Aorta (tissue), 5 donors: ENCODE results near the gene RAB39A. TPM values are rescaled to one million over a fixed set of nuclear protein-coding genes. Genes with fewer than 3 reads are reported as not detected.
A peak's percentile ranks its signal among the peaks of the same experiment; 100 is the strongest.

Experiments
- ATAC-seq: fragments of 200-7000 bp; cut with Tn5 transposase; one replicate; pipeline ENCODE4 v1.9.1; 2022; ENCODE audit warnings: moderate library complexity; ENCODE audit not compliant: low FRiP score
- DNase-seq, 2 donors: peaks; one replicate each; pipeline ENCODE4 v3.0.0-alpha.2; 2020
- H3K27ac ChIP-seq, 2 donors: one replicate each; pipeline ENCODE4 v1.5.1; 2013; ENCODE audit warnings: low read length in 2 of 2, mild to moderate bottlenecking in 2 of 2, moderate library complexity in 2 of 2, control low read depth in 1 of 2, inconsistent platforms in 1 of 2, low read depth in 1 of 2
- H3K27me3 ChIP-seq, 2 donors: one replicate each; pipeline ENCODE4 v1.6.1; 2013; ENCODE audit warnings: control low read depth in 1 of 2, low read length in 1 of 2, mild to moderate bottlenecking in 1 of 2, moderate library complexity in 1 of 2; ENCODE audit not compliant: insufficient read depth in 2 of 2, control insufficient read depth in 1 of 2
- H3K36me3 ChIP-seq, 2 donors: one replicate each; pipeline ENCODE4 v1.6.1; 2013; ENCODE audit warnings: control low read depth in 1 of 2, low read length in 1 of 2, mild to moderate bottlenecking in 1 of 2; ENCODE audit not compliant: insufficient read depth in 2 of 2, control insufficient read depth in 1 of 2
- H3K4me1 ChIP-seq, 2 donors: one replicate each; pipeline ENCODE4 v1.6.1; 2013; ENCODE audit warnings: low read length in 2 of 2, control low read depth in 1 of 2, mild to moderate bottlenecking in 1 of 2, moderate library complexity in 1 of 2; ENCODE audit not compliant: insufficient read depth in 2 of 2, control insufficient read depth in 1 of 2
- H3K4me3 ChIP-seq, 2 donors: one replicate each; pipeline ENCODE4 v1.5.1; 2013; ENCODE audit warnings: low read length in 2 of 2, control low read depth in 1 of 2, mild to moderate bottlenecking in 1 of 2
- H3K9me3 ChIP-seq: one replicate; pipeline ENCODE4 v1.6.1; 2013; ENCODE audit warnings: mild to moderate bottlenecking, low read length; ENCODE audit not compliant: control insufficient read depth
- WGBS, 2 donors: extraction: QIAGEN DNeasy Blood & Tissue Kit; methylation state at CpG; one replicate each; pipeline ENCODE4 v1.1.7; 2013; 5-methylcytosine and 5-hydroxymethylcytosine counted together
- intact Hi-C, 2 donors: fragments of 100-400 bp; cut with DNase I; formaldehyde crosslinking; loops; one replicate each; pipeline versions ENCODE4 v1.14.2 to v1.15.0; 2022
- polyA plus RNA-seq, 2 donors: library from polyadenylated mRNA; stranded (reverse); fragments of 200-250 nt; gene quantifications; one replicate each; pipeline ENCODE4 v1.2.3, GENCODE V29; 2013
- total RNA-seq, 2 donors: library from RNA; stranded (reverse); fragmentation: NEBNext Ultra II Directional; extraction: Animal tissue kit (Norgen Biotek cat#: 25700); gene quantifications; one replicate each; pipeline ENCODE4 v1.2.1, GENCODE V29; 2021
- donor health status: healthy with polysubstance abuse.
- donor health status: Bipolar disorder and iron deficiency.
- donor health status: DM: no; HTN: no; CAD: no.
- donor health status: DM: no; HTN: no; CAD: no.
- donor health status: DM: yes; HTN: yes; CAD: no.

RAB39A gene
- total and polyA plus RNA-seq, 4 donors = 2.0 to 3.8 (median 2.5) TPM; not detected in 1

GRCh38 chr11:108007819-108008218, 79.6 kb downstream of the RAB39A start:
- H3K27me3 ChIP-seq = no peaks in the 10 kb centered on the region
- intact Hi-C loops = loop anchor here in 1 of 2 donors (5.0 kb wide), 1 partner anchor 214 kb away; the partner anchor contains the start of genes ATM and NPAT
- H3K4me1 ChIP-seq = no peaks in the 10 kb centered on the region
- H3K27ac ChIP-seq = no peak overlapping the region
- no peak for DNase-seq
- no peak overlapping the region for H3K4me3 ChIP-seq
- WGBS, 2 donors = 95 to 96% methylated on average over 18 of the region's 18 CpGs
- no peak for ATAC-seq
- no peaks in the 10 kb centered on the region for H3K36me3 ChIP-seq
- no peaks in the 10 kb centered on the region for H3K9me3 ChIP-seq

GRCh38 chr11:108008656-108009496, 80.6 kb downstream of the RAB39A start, which contains the start of gene CUL5:
Gene CUL5, plus strand, starts transcription at chr11:108008898. Its CDS starts 451 bp downstream, at chr11:108009349.
- peak within 1 kb of the TSS; percentile 58 to 77 for H3K4me3 ChIP-seq
- H3K27ac ChIP-seq = peak within 1 kb of the TSS; percentile 92 to 94
- intact Hi-C loops = loop anchor here in 1 of 2 donors (5.0 kb wide), 1 partner anchor 213 kb away; the partner anchor contains the start of genes ATM and NPAT
- no peaks in the 10 kb centered on the region for H3K27me3 ChIP-seq
- no peaks in the 10 kb centered on the region for H3K4me1 ChIP-seq
- H3K36me3 ChIP-seq = no peaks in the 10 kb centered on the region
- WGBS, 2 donors = 0 to 1% methylated on average over 72 of the region's 72 CpGs
- DNase-seq (peak; percentile 97 to 99), ATAC-seq (peak; percentile 99)
- H3K9me3 ChIP-seq = no peaks in the 10 kb centered on the region

GRCh38 chr11:108009497-108010370, 81.5 kb downstream of the RAB39A start:
- WGBS, 2 donors = 2 to 3% methylated on average over 31 of the region's 31 CpGs
- Histone ChIP-seq H3K27me3 (no peaks in the 10 kb centered on the region), H3K4me3 (peak overlapping the region; percentile 58 to 77), H3K4me1 (no peaks in the 10 kb centered on the region), H3K27ac (peak overlapping the region; percentile 92 to 94), H3K36me3 (no peaks in the 10 kb centered on the region), H3K9me3 (no peaks in the 10 kb centered on the region)
- intact Hi-C loops = loop anchor here in 1 of 2 donors (5.0 kb wide), 1 partner anchor 213 kb away; the partner anchor contains the start of genes ATM and NPAT
- DNase-seq = no peak
- ATAC-seq = peak; percentile 2

GRCh38 chr11:108012139-108012725, 84.0 kb downstream of the RAB39A start:
- DNase-seq = no peak
- intact Hi-C loops = no loop called here
- no peaks in the 10 kb centered on the region for H3K36me3 ChIP-seq
- no peak for ATAC-seq
- H3K27me3 ChIP-seq = no peaks in the 10 kb centered on the region
- H3K4me3 ChIP-seq = no peak overlapping the region
- H3K9me3 ChIP-seq = no peaks in the 10 kb centered on the region
- WGBS, 2 donors = 92 to 93% methylated on average over 5 of the region's 5 CpGs
- no peak overlapping the region for H3K27ac ChIP-seq
- H3K4me1 ChIP-seq = no peaks in the 10 kb centered on the region

Other genes with a start within 250 kb of the RAB39A start
- gene SLN, start 216.4 kb upstream of the RAB39A start, total RNA-seq = 1 to 10 TPM; 1.0 to 7.7 TPM
- gene SLN, start 216.4 kb upstream of the RAB39A start, polyA plus RNA-seq = not detected
- 10 to 100 TPM in 1 of 2 donors, 1 to 10 TPM in 1; 6.1 to 12.1 TPM for gene SLC35F2, start 69.7 kb upstream of the RAB39A start, total RNA-seq
- gene SLC35F2, start 69.7 kb upstream of the RAB39A start, polyA plus RNA-seq = 1 to 10 TPM; 2.0 to 3.6 TPM
- 10 to 100 TPM; 33.7 to 34.3 TPM for gene CUL5, start 80.5 kb downstream of the RAB39A start, total RNA-seq
- gene CUL5, start 80.5 kb downstream of the RAB39A start, polyA plus RNA-seq = 1 to 10 TPM; 8.5 to 9.9 TPM
- 10 to 100 TPM; 65.8 to 70.5 TPM for gene ACAT1, start 193.1 kb downstream of the RAB39A start, total RNA-seq
- gene ACAT1, start 193.1 kb downstream of the RAB39A start, polyA plus RNA-seq = 100 to 1,000 TPM in 1 of 2 donors, 10 to 100 TPM in 1; 77.8 to 102 TPM